ENCODE measurements around the gene CST9.

DNA sequence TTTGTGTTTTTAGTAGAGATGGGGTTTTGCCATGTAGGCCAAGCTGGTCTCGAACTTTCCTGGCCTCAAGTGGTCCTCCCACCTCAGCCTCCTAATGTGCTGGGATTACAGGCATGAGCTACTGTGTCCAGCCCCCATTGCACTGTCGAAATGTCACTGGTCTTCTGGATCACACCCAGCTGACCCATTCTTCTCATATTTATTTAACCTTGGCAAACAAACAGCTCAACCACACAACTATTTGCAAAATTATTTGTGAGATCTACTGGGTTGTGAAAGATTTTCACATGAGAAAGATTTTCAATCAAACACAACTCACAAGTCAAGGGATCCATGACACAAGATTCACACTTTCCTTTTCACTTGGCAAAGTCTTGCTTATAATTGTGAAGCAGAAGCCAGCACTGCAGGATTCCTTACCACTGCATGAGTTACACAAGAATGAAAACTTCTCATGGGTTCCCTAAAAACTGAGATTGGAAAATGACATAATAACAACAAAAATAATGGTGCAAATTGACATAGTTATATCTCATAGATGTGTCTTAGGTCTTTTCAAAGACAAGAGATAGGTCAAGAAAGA, 35.4 kb downstream of the CST9 start:
- no peak for TF ChIP-seq SIX5 (IDR thresholded peaks at IDR 0.05; ENCODE audit: low read depth, low read length)
- no peak for TF ChIP-seq EP300 (IDR thresholded peaks at IDR 0.05; ENCODE audit: borderline replicate concordance in 1 of 2, low read depth in 2 of 2, low read length in 2 of 2)
- TF ChIP-seq SP2 (IDR thresholded peaks at IDR 0.05; ENCODE audit: low read length), result no peak
